ENCODE measurements around the gene AR.

Gene AR

GRCh38 chrX:67568769-67569168 lies 24.9 kb downstream of the AR start:
- no peak for DNase-seq (ENCODE audit: low spot score)

- DNase-seq (ENCODE audit: low spot score): no peak
Measured at GRCh38 chrX:67570839-67571238, 27.0 kb downstream of the AR start.

GRCh38 chrX:67574696-67575095 lies 30.9 kb downstream of the AR start:
- DNase-seq (ENCODE audit: low spot score): no peak

GRCh38 chrX:67582436-67582835 lies 38.6 kb downstream of the AR start:
- no peak for DNase-seq (ENCODE audit: low spot score)

- no peak for DNase-seq (ENCODE audit: low spot score)
Measured at GRCh38 chrX:67583171-67583570, 39.4 kb downstream of the AR start.

- no peak for DNase-seq (ENCODE audit: low spot score)
Measured at GRCh38 chrX:67585401-67585800, 41.6 kb downstream of the AR start.

- no peak for DNase-seq (ENCODE audit: low spot score)
Measured at GRCh38 chrX:67587946-67588624, 44.3 kb downstream of the AR start.

GRCh38 chrX:67596839-67597790 lies 53.3 kb downstream of the AR start:
- no peak for DNase-seq (ENCODE audit: low spot score)

GRCh38 chrX:67599532-67599931 lies 55.7 kb downstream of the AR start:
- DNase-seq (ENCODE audit: low spot score): no peak

GRCh38 chrX:67601771-67602170 lies 58.0 kb downstream of the AR start:
- no peak for DNase-seq (ENCODE audit: low spot score)

GRCh38 chrX:67604979-67605703 lies 61.3 kb downstream of the AR start:
- DNase-seq (ENCODE audit: low spot score): no peak

GRCh38 chrX:67607466-67607865 lies 63.6 kb downstream of the AR start:
- no peak for DNase-seq (ENCODE audit: low spot score)

GRCh38 chrX:67610282-67610681 lies 66.5 kb downstream of the AR start:
- DNase-seq (ENCODE audit: low spot score): no peak

GRCh38 chrX:67612231-67612630 lies 68.4 kb downstream of the AR start:
- DNase-seq (ENCODE audit: low spot score): no peak

- DNase-seq (ENCODE audit: low spot score): no peak
Measured at GRCh38 chrX:67613366-67613765, 69.5 kb downstream of the AR start.

- no peak for DNase-seq (ENCODE audit: low spot score)
Measured at GRCh38 chrX:67613996-67614395, 70.2 kb downstream of the AR start.

- no peak for DNase-seq (ENCODE audit: low spot score)
Measured at GRCh38 chrX:67614423-67614822, 70.6 kb downstream of the AR start.

- no peak for DNase-seq (ENCODE audit: low spot score)
Measured at GRCh38 chrX:67619253-67619652, 75.4 kb downstream of the AR start.

- DNase-seq (ENCODE audit: low spot score): no peak
Measured at GRCh38 chrX:67622053-67622585, 78.3 kb downstream of the AR start.

GRCh38 chrX:67624325-67624724 lies 80.5 kb downstream of the AR start:
- no peak for DNase-seq (ENCODE audit: low spot score)

GRCh38 chrX:67635424-67635823 lies 91.6 kb downstream of the AR start:
- DNase-seq (ENCODE audit: low spot score): no peak

- no peak for DNase-seq (ENCODE audit: low spot score)
Measured at GRCh38 chrX:67636532-67636931, 92.7 kb downstream of the AR start.
